ENCODE data around the gene STAT5B. TPM values are rescaled to one million over a fixed set of nuclear protein-coding genes. Genes with fewer than 3 reads are reported as not detected.
"Not testable (repeated sequence)": the region's sequence is repeated elsewhere in the genome, so short reads cannot be mapped to it uniquely, and the experiment has no call there.

STAT5B gene
- total RNA-seq, 1 donor from 2014 or later: 156 TPM

DNA sequence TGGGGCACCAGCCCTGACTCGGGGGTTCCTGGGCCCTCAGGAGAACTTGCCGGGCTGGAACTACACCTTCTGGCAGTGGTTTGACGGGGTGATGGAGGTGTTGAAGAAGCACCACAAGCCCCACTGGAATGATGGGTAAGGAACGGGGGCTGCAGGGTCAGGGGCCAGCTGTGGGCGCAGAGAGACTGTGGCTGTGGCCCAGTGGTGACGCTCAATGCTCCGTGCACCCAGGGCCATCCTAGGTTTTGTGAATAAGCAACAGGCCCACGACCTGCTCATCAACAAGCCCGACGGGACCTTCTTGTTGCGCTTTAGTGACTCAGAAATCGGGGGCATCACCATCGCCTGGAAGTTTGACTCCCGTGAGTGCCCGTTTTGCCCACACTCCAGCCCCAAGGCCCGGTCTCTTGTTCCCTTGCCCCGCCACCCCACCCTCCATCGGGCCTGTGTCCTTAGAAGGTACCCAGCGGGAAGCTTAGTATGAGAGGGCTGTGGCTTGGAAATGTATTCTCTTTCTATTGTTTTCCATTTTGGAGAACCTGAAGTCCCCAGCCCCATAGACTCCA is 31.3 kb upstream of the STAT5B start:
- intact Hi-C loops (cut with micrococcal nuclease): no loop called here

DNA sequence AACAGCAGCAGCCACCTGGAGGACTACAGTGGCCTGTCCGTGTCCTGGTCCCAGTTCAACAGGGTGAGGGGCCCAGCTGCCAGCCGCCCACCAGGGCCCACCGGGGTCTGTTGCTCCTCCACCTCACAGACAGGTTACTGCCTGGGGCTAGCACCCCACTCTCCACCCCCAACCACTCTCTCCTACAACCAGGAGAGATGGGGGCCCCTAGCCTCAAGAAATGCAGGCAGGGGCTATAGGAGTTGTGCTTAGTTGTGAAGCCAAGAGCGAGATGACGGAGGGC is 30.1 kb upstream of the STAT5B start:
- intact Hi-C loops (cut with micrococcal nuclease): no loop called here

DNA sequence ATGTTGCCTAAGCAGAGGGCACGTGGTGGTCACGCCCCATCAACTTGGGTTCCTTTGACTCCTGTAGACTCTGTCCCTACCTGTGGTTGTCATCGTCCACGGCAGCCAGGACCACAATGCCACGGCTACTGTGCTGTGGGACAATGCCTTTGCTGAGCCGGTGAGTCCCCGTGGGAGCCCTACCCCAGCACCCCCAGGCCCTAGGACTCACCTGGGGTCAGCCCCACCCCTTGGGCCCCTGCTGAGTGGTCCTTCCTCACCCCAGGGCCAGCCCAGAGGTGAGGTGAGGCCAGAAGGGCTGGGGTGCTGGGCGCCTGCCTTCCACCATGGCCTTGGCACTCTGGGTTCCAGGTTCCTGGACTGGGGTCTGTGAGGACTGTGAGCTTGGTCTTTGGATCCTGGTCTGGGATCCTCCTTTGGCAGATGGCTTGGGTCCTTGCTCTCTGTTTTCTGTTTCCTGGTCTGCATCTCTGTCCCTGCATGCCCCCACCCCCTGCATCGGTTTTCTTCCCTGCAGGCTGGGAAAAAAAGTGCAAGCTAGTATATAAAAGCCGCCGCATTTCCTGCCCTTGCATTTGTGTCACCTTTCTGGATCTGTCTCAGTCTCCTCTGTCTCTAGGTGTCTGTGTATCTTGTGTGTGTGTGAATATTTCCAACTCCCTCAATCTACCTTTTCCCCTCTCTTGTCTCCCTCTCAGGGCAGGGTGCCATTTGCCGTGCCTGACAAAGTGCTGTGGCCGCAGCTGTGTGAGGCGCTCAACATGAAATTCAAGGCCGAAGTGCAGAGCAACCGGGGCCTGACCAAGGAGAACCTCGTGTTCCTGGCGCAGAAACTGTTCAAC is 29.6 kb upstream of the STAT5B start:
- intact Hi-C loops (cut with micrococcal nuclease): no loop called here

DNA sequence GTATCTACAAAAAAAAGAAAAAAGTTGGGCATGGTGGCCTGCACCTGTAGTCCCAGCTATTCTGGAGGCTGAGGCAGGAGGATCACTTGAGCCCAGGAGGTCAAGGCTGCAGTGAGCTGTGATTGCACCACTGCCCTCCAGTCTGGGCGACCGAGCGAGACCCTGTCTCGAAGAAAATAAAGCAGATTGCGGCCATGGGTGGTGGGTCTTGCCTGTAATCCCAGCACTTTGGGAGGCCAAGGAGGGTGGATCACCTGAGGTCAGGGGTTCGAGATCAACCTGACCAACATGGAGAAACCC is 28.8 kb upstream of the STAT5B start:
- intact Hi-C loops (cut with micrococcal nuclease): not testable (repeated sequence)

DNA sequence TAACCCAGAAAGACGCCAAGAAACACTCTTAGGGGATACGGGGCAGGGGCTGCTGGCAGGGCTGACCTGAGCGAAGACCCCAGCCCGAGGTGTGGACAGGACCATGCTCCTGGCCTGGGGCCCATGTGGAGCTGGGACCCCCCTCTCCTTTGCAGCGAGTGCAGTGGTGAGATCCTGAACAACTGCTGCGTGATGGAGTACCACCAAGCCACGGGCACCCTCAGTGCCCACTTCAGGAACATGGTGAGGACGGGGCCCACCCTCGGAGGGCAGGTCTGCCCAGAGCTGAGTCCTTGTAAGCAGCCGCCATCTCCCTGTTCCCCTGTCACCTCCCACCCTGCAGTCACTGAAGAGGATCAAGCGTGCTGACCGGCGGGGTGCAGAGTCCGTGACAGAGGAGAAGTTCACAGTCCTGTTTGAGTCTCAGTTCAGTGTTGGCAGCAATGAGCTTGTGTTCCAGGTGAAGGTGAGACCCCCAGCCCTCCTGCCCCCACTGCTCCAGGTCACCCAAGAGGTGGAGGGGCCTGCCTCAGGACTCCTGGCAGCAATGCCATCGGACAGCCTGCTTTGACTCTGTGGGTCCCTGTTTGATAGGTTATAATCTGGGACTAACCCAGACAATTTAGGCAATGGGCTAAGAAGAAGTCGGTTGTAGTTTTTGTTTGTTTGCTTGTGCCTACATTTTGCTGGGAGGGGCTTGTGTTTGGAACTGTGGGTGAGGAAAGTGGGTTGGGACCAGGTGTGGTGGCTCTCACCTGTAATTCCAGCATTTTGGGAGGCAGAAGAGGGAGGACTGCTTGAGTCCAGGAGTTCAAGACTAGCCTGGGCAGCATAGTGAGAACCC is 28.2 kb upstream of the STAT5B start:
- intact Hi-C loops (cut with micrococcal nuclease): no loop called here

DNA sequence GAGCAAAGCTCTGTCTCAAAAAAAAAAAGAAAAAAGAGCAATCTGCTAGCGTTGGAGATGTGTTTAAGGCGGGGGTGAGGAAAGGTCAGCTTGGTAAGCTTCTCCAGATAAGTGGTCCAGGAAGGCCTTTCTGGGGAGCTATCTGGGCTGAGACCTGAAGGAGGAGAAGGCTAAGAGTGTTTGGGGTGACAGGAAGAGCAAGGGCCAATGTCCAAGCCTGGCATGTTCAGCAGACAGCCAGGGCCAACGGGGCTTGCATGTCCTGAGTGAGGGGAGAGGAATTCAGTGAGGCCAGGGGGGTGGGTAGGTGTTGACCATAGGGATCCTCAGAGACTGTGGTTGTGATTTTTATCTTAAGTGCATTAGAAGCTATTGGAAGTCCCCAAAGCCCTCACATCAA is 27.5 kb upstream of the STAT5B start:
- intact Hi-C loops (cut with micrococcal nuclease): no loop called here

DNA sequence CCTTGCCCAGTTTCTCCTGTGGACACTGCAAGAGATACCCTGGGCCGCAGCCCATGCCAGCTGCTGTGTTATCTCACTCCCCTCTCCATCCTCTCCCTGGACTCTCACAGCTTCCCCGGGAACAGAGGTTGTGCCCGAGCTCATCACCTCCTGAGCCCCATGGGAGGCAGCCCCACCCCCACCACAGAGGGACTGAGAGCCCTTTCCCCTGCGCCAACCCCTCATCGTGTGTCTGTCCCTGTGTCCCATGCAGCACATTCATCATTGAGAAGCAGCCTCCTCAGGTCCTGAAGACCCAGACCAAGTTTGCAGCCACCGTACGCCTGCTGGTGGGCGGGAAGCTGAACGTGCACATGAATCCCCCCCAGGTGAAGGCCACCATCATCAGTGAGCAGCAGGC is 24.8 kb upstream of the STAT5B start:
- intact Hi-C loops (cut with micrococcal nuclease): no loop called here

DNA sequence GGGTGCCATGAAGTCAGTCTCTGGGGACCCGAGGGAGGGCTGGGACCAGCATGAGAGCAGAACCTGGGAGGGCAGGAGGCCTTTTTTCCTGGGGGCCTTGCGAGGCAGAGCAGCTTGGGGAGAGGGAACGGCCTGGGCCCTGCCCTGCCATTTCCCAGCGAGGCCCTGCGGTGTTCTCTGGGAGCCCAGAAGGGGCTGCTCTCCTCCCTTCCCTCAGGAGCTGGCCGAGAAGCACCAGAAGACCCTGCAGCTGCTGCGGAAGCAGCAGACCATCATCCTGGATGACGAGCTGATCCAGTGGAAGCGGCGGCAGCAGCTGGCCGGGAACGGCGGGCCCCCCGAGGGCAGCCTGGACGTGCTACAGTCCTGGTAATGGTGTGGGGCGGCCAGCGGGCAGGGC is 23.7 kb upstream of the STAT5B start:
- intact Hi-C loops (cut with micrococcal nuclease): not testable (repeated sequence)

DNA sequence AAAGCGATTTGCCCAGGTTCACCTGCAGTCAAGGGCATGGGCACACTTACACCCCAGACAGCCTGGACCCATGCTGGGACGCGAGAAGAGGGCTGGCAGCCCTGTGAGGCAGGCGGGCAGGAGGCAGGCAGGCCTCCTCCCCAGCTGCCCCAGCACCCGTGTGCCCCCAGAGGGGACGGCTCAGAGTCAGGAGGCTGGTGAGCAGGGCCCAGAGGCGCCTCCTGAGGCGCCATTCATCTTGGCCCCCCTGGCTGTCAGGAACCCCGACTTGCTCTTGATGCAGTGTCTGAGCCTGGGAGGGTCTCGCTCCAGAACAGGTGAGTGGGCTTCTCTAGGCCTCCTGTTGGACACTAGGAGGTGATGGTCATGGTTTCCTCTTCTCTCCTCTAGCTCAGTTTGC is 23.2 kb upstream of the STAT5B start:
- intact Hi-C loops (cut with micrococcal nuclease): not testable (repeated sequence)

DNA sequence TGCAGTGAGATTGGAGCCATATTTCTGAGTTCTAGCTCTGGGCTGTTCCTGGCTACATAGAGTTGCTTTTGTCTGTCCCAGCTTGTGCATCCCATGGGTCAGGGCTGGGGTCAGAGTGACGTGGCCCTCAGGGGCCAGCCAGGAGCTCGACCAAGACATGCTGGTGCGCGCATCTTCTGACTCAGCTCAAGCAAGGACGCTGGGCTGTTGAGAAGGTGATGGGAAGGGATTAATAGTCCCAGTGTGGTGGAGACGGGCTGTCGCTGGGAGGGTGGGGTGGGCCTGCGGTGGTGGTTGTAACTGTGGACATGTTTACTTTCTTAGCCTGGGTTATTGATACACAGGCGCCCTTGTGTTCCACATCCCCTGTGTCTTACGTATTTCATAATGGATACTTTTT is 21.6 kb upstream of the STAT5B start:
- intact Hi-C loops (cut with micrococcal nuclease): not testable (repeated sequence)

DNA sequence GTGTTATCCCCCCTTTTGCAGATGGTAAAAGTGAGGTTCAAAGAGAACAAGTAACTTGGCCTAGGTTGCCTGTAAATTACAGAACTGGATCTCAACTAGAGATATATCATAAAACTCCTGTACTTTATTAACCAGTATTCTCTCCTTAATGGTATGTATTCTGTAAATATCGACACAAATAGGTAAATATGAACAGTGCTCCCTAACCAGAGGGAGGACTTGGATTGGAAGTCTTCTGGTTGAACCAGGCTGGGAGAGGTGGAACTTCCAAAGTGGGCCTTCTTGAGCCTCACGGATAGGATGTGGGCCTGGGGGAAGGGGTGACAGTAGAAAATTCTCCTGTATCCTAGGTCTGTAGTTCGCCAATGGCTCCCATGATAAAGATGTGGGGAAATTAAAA is 19.8 kb upstream of the STAT5B start:
- intact Hi-C loops (cut with micrococcal nuclease): no loop called here

DNA sequence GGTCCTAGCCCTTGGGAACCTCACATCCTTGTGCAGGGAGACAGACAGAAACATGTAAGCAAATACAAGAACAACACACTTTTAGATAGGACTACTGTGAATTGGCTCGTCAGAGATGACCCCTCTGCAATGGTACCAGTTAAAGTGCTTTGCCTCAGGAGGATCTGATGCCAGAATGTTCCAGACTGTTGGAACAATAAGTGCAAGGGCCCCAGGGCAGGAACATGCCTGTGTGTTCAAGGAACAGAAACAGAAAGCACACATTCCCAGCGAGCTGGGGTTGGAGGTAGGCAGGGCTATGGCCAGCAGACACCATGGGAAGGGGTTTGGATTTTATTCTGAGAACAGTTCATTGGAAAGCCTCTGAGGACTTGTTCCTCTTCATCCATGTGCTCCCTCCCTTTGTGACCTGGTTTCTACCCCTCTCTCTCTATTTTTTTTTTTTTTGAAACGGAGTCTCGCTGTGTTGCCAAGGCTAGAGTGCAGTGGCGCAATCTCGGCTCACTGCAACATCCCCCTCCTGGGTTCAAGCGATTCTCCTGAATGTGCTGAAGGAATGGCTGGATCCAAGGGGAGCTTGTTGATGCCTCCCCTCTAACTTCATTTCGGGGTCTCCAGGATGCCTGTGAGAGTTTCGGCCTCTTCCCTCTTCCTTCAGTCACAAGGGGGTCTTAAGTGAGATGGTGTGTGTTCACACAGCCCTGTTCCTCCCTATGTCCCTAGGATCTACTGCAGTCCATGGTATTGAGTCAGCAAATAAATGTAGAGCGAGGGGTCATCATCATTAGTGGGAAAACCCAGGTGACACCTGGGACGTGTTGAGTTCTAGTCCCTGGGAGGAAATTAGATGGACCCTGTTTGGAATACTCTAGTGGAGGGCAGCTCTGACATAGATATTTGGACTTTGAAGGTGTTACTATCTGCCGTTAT is 18.5 kb upstream of the STAT5B start:
- intact Hi-C loops (cut with micrococcal nuclease): no loop called here

DNA sequence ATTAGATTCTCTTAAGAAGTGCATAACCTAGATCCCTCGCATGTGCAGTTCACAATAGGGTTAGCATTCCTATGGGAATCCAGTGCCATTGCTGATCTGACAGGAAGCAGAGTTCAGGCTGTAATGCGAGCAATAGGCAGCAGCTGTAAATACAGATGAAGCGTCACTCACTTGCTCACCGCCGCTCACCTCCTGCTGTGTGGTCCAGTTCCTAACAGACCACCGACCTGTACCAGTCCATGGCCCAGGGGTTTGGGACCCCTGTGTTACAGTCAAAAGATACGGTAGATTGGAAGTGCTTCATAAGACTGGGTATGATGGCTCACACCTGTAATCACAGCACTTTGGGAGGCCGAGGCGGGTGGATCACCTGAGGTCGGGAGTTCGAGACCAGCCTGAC is 14.9 kb upstream of the STAT5B start:
- intact Hi-C loops (cut with micrococcal nuclease): no loop called here

DNA sequence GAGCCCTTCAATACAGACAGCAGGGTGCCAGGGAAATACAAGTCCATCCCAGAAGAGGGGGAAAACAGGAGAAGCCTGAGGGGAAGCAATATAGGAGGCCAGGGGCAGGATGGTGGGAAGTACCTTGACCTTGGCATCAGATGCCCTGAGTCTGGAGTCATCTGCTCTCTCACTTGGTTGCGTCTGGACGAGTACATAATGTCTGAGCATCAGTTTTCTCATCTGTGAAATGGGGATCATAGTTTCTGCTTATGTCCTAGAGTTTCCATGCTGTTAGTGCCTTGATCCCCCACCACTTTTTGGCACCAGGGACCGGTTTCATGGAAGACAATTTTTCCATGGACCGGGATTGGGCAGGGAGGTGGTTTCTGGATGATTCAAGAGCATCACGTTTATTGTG is 14.4 kb upstream of the STAT5B start:
- intact Hi-C loops (cut with micrococcal nuclease): no loop called here

DNA sequence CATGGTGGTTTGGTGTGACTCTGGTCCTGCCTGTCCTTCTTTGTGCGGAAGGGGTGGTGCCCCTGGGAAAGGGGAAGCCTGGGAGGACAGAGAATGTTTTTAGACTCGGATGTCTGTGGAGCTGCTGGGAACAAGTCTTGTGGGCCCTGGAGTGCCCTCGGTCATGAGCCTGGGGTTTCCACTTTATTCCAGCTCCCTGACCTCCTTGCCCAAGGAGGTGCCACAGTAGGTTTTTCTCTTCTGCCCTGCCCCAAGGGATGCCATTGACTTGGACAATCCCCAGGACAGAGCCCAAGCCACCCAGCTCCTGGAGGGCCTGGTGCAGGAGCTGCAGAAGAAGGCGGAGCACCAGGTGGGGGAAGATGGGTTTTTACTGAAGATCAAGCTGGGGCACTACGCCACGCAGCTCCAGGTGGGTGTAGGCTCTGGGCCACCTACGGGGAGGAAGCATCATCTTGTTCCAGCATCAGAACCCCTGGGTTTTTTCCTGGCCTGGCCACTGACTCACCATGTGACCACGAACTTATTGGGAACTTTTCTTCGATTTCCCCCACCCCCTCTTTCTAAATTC is 13.5 kb upstream of the STAT5B start:
- intact Hi-C loops (cut with micrococcal nuclease): loop anchor here (2.0 to 5.0 kb wide), 3 partner anchors 23 to 272 kb away; partner anchors contain the start of gene DNAJC7

DNA sequence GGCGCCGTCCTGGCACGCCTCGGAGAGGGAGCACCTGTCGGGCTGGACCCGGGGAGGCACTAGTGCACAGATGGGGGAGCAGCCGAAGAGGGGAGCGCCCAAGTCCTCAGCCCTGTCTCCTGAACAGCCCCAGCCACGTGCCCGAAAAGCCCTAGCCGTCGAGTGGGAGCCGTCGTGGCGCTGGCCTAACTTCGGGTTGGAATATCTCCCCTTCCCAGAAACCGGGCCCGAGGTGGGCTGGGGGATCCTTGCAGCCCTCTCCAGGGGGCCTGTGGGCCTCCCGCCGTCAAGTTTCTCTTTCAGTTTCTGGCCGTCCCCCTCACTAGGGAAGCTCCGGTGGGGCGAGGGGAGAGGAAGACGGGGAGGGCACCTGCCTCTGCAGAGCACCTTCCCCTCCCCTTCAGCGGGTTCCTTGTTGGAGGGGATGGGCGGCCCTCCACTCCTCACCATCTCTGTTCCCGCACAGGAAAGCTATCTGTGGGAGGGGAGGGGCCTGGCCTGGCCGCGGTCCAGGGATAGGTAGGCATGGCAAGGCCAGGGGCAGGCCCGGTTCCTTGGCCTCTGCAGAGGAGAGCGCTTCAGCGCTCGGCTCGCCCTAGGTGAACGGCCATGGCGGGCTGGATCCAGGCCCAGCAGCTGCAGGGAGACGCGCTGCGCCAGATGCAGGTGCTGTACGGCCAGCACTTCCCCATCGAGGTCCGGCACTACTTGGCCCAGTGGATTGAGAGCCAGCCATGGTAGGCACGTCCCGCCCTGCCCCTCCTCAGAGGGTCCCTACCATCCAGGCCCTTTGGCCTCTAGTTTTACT is 12.8 kb upstream of the STAT5B start:
- intact Hi-C loops (cut with micrococcal nuclease): loop anchor here (1.0 to 5.0 kb wide), 6 partner anchors 24 to 272 kb away; partner anchors contain the start of genes DNAJC7 and KCNH4

DNA sequence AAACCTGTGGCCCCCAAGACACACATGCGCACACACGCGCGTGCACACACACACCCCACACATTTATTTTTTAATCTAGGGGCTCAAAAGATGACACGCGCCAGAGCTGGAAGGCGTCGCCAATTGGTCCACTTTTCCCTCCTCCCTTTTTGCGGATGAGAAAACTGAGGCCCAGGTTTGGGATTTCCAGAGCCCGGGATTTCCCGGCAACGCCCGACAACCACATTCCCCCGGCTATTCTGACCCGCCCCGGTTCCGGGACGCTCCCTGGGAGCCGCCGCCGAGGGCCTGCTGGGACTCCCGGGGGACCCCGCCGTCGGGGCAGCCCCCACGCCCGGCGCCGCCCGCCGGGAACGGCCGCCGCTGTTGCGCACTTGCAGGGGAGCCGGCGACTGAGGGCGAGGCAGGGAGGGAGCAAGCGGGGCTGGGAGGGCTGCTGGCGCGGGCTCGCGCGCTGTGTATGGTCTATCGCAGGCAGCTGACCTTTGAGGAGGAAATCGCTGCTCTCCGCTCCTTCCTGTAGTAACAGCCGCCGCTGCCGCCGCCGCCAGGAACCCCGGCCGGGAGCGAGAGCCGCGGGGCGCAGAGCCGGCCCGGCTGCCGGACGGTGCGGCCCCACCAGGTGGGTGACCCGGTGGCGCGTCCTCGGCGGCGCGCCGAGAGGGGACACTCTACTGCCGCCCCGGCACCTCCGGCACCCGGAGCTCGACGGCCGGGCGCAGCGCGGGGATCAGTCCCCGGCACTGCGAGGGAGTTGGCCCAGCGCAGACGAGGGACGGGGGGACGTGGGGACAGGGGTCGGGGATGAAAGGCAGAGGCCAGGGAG is 12.0 kb upstream of the STAT5B start, which contains the start of gene STAT5A:
Gene STAT5A (plus strand): TSS at position 522 of the 826 bp plus-strand sequence. CDS start 914 bp downstream, outside the sequence.
- intact Hi-C loops (cut with micrococcal nuclease): loop anchor here (1.0 to 5.0 kb wide), 8 partner anchors 13 to 271 kb away; partner anchors contain the start of genes DNAJC7 and KCNH4

DNA sequence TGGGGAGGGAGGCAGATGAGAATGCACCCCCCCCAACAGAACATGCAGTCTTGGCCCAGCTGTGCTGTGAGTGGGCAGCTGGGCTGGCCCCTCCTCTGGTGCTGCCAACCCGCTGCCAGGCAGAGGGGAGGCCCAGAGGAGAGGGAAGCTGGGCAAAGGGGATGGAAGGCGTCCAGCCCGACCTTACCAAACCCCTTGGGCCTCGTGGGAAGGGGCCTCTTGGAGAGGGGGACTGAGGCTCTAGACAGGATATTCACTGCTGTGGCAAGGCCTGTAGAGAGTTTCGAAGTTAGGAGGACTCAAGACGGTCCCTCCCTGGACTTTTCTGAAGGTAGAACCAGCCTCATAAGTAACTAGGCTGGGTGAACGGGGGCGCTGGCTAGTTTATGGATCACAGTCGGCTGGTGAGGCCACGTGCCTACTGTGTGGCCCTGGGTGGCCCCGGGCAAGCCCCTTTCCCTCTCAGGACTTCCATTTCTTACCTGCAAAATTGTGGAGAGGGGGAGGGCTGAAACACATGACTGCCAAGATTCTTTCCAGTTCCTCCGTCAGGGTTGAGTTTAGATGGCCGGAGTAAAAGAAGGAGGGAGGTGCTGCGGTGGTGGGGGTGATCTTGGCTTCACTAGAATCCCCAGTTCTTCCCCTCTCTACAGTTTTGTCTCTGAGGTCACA is 11.2 kb upstream of the STAT5B start:
- intact Hi-C loops (cut with micrococcal nuclease): loop anchor here (1.0 to 5.0 kb wide), 3 partner anchors 12 to 270 kb away; partner anchors contain the start of gene DNAJC7

Data from T-helper 1 cell treated with Interleukin-12 subunit alpha and Interleukin-12 subunit beta and Interleukin-4 antibody, amounts not matched to agents 30 ng/mL and 1 ng/mL, for 36 hours (primary cell).